Activated gamma-delta T cell treated with Interleukin-2 at 50 U/mL for 16 hours (primary cell): ENCODE measurements around the gene C1orf232.

Source experiments
- DNase-seq: peaks from one replicate; pipeline ENCODE4 v3.0.0-alpha.2; 2020

C1orf232 gene

DNA sequence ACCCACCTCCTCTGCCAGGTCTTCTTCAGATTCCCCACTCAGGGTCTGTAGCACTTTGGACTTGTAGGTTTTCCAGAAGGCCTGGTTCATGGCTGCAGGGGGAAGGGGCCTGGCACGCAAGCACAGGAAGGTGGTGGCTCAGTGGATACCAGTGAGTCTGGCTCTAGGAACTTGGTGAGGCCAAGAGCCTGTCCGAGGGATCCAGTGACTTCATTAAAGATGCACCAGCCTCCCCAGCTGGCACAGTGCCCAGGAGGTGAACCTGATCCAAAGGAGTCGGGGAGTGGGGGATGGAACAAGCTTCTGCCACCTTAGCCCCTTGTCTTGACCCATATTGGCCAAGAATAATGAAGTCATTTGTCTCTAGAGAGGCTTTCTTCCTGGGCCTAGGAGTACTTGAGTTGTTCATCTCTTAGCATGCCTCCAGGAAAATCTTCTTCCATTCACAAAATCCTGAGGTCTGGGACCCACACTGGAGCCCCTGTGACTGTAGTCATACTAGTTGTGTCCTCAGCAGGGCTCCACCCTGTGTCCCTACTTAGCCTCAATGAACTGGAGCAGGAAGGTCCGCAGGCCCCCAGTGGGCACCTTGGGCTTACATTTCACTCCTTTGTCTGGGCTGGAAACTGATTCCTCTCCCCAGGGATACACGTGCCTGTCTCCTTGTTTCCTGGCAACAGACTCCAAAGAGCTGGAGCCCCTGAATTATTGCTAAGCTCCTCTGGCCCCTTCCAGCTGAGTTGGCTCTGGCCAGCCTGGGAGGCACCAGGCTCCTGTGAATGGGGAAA lies at the start of gene C1orf232:
Gene C1orf232, minus strand, starts transcription at position 554 of the 788 bp plus-strand sequence. Its CDS starts 464 bp downstream, at position 90.
- DNase-seq = no peak

DNA sequence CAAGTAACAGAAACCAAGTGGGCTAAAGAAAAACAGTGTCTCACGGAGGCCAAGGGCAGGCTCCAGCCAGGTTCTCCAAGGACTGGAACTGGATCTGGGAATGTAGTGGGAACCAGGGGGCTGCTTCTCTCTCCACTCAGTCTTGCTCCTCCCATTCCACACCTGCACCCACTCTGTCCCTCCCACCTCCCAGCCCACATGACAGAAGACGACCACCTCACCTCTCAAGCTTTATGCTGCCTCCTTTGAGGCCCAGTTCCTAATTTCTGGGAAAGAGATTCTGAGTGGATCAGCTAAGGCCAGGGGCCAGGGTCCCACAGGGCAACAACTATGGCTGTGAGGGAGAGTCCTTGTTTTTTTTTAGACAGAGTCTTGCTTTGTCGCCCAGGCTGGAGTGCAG lies 46.5 kb upstream of the C1orf232 start:
- no peak for DNase-seq

DNA sequence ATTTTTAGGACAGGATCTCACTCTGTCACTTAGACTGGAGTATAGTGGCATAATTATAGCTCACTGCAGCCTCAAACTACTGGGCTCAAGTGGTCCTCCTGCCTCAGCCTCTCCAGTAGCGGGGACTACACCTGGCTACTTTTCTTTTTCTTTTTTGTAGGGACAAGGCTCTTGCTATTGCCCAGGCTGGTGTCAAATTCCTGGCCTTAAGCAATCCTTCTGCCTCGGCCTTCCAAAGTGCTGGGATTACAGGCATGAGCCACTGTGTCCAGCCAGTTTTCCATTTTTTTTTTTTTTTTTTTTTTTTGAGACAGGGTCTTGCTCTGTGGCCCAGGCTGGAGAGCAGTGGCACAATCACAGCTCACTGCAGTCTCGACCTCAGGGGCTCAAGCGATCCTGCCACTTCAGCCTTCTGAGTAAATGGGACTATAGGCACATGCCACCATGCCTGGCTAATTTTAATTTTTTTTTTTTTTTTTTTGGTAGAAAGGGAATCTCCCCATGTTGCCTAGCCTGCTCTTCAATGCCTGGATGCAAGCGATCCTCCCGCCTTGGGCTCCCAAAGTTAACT lies 44.7 kb upstream of the C1orf232 start:
- no peak for DNase-seq

DNA sequence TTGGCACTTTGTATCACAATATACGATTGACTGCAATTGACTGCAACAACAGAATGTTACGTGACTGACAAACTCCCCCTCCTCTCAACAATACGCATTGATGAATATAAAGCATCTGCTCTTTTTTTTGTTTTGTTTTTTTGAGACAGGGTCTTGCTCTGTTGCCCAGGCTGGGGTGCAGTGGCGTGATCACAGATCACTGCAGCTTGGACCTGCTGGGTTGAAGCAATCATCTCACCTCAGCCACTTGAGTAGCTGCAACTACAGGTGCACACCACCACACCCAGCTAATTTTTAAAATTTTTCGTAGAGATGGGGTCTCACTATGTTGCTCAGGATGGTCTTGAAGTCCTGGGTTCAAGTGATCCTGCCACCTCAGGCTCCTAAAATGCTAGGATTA lies 44.0 kb upstream of the C1orf232 start:
- DNase-seq = no peak

DNA sequence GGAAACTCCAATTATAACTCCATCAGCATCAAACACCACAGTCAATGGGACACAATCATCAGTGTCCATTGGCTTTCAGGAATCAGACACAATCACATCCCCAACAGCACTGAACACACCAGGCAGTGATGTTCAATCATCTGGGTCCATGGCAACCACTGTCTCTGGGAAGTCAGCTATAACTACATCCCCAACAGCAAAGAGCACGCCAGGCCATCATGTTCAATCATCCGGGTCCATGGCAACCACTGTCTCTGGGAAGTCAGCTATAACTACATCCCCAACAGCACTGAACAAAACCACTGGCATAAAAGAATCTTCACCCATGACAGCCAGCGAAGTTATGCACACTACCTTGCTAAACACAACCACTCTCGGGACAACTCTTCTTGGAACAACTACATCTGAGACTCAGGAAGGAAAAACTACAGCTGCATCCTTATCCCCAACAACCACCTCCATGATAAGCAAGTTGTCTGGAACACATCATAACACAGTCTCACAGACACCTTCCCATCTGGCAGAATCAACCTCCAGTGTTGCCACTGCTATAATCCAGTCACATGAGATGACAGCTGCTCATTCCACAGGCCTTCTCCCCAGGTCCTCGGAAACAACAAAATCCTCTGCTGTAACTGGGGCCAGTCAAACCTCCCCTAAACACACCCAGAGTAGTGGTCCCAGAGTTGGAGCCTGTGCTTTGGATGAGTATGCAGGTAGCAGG lies 41.5 kb upstream of the C1orf232 start:
- DNase-seq = no peak

DNA sequence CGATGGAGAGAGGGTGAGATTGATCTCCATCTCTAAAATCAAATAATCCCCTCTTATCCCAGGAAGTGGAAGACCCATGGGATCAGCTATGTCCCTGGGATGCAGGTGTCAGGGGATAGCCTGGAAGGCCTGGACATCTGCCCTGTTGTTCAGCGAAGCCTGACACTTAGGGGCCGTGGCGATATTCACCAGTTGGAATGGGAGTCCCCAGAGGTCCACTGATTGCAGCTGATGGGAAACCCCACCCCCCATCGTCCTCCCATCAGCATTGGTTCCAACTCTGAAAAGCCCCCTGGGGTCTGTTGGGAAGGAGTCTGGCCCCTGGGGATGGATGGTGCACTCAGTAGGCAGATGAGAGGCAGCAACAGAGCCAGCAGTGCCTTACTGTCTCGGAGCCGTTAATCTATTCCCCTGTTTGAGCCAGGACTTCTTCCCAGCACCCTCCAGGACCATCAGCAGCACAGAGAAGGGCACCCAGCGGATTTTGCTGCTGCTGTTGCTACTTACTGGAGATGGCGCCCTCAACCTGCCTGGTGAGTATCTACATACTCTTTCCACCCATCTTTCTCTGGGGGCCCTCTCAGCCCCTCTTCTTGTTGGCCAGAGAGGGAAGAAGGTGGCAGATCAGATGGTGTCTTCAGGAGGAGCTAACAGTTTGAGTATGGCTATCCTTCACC lies 35.0 kb upstream of the C1orf232 start:
- no peak for DNase-seq

DNA sequence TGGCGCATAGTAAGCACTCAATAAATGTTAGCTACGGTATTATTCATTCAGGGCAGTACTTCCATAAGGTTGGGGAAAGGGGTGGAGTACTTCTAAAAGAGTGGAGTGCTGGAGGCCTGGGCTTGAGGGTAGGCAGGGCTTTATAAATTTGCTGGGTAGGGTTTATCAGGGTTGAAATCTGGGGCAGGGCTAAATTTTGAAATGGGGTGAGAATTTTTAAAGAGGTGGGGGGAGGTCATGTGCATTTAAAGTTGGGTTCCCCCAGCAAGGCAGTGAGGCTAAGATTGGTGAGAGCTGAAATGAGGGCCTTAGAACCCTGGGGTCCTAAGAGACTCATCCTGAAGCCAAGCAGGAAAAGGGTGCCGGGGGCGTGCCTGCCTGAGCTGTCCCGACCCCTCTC lies 31.6 kb upstream of the C1orf232 start:
- no peak for DNase-seq

DNA sequence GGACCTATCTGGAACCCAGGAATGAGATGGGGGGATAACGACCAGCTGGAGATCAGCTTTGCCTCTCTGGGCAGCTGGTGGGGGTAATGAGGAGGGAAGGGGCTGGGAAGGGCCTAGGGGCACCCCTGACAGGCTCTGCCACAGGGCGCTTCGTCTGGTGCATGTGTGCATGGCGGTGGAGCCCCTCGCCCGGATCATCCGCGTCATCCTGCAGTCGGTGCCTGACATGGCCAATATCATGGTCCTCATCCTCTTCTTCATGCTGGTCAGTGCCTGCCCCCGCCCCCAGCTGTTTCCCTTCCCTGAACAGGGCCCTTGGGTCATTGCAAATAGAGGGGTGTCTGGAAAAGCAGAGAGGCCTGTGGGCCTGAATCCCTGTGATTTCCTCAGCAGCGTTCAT lies 29.1 kb upstream of the C1orf232 start:
- DNase-seq = no peak

DNA sequence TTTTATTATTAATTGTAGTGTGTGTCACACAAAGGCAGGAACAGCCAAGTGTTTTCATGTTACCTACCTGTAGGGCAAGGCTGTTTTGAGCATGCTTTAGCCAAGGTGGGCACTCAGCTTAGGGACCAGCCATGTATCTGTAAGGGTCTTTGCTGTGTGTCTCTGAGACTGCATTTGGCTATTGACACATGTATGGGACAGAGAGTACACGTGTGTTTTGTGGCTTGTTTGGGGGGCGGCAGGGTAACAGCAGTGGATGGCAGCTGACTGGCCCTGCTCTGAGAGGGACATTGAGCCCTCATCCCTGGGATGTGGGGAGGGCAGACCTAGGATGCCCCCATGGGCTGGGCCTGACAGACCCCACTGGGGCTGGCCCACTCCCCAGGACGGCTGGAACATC lies 28.5 kb upstream of the C1orf232 start:
- no peak for DNase-seq

DNA sequence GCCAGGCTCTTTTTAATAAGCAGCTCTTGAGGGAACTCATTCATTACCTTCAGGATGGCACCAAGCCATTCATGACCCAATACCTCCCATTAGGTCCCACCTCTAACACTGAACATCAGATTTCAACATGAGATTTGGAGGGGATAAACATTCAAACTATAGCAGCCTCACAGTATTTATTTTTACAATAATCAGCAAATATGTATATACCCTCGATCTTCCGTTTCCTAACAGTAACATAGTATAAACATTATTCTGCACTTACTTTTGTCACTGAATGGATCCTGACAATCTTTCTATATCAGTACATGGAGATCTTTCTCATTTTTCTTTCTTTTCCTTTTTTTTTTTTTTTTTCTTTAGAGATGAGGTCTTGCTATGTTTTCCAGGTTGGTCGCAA lies 27.0 kb upstream of the C1orf232 start:
- no peak for DNase-seq

DNA sequence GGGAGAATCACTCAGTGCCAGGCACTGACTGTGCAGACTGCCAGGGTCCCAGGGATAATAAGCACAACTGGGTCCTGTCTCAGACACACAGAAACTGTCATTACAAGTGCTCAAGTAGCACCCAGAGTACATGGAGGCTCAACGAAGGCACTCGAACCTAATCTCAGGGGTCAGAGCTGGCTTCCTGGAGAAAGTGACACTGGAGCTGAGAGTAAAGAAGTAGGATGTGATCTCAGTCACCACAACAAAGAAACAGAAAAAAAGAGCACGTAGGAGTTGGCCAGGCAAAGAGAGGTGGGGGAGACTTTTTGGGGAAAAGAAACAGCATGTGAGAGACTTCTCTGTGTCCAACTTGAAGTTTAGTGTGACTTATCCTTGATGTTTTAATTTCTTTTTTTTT lies 23.0 kb upstream of the C1orf232 start:
- no peak for DNase-seq

DNA sequence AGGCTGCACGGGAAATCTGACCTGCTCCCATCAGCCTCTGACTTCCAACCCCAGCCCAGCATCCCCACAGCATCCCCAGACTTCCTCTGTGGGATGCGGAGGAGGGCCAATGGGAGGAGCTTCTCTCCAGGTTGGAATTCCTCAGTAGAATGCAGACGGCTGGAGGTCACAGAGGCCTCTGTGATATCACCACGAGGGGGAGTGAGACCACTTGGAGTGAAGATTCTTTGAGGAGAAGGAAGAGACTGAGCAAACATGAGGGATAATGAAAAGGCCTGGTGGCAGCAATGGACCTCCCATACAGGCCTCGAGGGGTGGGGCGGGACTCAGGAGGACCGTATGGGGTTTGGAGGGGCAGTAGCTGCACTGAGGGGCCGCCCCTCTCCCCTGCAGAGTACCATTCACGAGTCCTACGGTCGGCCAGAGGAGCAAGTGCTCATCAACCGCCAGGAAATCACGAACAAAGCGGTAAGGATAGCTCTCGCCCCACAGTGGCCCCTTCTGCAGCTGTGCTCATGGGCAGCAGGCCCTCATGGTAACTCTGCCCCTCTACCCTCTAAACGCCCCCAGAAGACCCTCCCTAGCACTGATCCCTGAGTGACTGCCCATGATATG lies 21.7 kb upstream of the C1orf232 start, which contains the start of gene CATSPER4:
Gene CATSPER4, plus strand, starts transcription at position 230 of the 615 bp plus-strand sequence. Its CDS starts 26 bp downstream, at position 256.
- no peak for DNase-seq

DNA sequence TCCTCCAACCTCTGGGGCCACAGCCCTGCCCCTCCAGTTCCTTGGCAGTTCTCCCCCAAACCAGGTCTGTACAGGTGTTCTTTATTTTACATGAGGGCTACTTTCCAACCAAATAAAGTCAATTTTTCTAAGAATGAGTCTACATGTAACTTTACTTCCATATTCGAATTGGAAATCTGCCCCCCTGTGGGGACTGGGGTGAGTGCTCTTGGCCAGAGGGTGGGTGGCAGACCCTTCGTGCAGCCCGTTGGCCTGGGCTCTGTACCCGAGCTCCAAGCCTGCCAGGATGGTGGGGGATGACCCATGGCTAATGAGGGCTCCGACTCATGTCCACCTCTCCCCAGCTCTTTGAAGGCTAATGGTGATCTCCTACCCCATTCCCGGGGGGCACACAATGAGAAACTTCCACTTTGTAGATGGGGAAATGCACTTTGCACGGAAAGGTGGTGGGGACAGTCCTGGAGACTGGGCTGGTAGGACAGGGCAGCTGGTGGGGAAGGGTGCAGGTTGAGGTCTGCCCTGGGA lies 21.1 kb upstream of the C1orf232 start:
- no peak for DNase-seq

DNA sequence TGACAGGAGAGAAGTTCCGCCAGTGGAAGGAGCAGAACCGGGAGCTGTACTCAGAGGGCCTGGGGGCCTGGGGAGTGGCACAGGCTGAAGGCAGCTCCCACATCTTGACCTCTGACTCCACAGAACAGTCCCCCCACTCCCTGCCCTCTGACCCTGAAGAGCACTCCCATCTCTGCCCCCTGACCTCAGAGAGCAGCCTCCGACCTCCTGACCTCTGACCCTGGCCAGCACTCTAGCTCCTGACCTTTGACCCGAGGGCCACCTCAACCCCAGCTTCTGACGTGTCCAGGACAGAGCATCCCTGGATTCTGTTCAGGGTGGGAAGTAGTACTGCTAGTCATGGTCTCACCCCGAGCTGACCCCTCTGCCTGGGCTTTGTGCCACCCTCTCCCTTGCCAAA lies 20.6 kb upstream of the C1orf232 start:
- DNase-seq = no peak

DNA sequence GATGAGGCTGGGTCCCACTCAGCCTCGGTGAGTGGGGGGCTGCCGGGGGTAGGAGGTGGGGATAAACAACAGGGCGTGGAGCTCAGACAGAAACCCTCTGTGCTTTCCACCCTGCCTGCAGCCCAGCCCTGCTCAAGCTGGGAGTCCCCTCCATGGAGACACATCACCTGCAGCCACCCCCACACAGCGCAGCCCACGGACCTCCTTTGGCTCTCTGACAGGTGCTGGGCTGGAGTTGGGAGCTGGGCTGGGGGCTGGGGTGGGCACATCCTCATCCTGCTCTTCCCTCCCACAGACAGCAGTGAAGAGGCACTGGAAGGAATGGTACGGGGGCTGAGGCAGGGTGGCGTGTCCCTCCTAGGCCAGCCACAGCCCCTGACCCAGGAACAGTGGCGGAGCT lies 19.7 kb upstream of the C1orf232 start:
- no peak for DNase-seq

DNA sequence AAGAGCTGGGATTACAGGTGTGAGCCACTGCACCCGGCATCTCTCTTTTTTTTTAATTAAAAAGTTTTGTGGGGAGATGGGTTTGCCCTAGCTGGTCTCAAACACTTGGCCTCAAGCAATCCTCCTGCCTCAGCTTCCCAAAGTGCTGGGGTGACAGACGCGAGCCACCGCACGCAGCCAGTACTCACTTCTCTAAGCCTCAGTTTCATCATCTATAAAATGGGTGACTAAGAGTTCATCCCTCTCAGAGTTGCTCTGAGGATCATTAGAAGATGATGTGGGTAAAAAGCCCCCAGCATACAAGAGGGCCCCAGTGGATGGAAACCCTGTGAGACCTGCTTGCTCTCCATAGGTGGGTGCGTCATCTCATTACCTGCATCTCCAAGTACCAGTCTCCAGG lies 19.1 kb upstream of the C1orf232 start:
- DNase-seq = no peak

DNA sequence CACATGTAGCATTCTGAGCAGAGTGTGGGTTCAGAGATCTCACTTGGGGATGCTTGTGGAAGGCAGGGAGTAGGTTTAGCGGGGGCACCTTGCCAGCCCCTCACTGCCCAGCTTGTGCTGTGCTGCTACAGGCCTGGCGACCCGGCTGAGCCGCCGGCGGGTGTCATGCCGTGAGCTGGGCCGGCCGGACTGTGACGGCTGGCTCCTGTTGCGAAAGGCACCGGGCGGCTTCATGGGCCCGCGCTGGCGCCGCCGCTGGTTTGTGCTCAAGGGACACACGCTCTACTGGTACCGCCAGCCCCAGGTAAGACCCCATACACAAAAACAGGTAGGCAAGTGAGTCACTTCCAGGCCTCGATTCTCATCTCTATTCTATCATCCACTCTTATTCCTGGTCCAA lies 16.1 kb upstream of the C1orf232 start:
- DNase-seq = no peak

DNA sequence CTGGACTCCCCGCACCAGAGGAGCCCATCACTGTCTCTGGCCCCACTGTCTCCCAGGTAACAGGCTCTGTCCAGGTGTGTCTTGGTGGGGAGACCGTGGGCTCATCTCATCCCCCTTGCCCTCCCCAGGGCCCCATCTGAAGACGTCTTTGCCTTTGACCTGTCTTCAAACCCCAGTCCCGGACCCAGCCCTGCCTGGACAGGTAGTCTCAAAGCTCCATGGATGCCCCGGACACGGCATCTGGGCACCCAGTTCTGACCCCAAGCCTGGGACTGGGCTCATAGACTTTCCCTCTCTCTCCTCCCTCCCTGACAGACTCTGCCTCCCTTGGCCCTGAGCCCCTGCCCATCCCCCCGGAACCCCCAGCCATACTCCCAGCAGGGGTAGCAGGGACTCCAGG lies 15.3 kb upstream of the C1orf232 start:
- DNase-seq = no peak

DNA sequence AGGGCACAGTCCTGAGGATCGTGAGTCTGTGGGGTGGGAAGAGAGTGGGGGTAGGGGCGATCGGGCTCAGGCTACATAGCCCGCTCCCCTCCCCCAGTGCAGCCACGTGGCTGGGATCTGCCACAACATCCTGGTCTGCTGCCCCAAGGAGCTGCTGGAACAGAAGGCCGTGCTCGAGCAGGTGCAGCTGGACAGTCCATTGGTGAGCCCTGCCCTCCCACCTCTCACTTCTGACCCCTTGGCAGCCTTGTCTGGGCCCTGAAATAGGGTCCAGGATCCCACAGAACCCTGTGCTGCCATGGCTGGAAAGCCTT lies 13.6 kb upstream of the C1orf232 start:
- no peak for DNase-seq

DNA sequence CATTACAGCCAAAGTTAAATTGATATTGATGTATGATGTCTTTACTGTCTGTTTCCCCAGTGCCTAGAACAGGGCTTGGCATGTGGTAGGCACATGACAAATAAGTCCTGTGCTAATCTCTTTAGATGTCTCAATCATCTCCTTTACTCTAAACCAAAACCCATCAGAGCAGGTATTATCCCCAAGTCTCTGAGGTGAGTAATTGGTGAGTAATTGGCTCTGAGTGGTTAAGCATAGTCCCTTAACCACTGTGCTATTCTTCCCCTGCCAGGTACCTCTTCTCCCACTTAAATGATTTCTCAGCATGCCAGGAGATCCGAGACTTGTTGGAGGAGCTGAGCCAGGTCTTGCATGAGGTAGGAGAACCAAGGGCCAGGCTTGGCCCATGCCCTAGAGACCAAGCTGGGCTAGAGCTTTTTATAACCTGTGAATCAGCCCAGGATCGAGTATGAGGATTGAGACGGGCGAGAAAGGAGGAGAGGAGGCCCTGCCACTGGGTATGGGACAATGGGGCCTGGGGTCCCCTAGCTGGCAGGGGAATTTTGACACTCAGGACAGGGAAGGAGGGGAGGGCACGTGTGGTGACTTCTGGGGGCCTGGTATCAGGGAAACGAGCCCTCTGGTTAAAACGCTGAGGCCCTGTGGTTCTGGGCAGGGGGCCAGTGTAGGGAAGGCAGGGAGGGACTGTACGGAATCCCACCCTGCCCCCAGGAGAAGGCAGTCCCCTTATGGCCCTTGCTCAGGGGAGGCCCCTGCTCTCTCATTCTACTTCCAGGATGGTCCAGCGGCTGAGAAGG lies 13.0 kb upstream of the C1orf232 start:
- DNase-seq = no peak

DNA sequence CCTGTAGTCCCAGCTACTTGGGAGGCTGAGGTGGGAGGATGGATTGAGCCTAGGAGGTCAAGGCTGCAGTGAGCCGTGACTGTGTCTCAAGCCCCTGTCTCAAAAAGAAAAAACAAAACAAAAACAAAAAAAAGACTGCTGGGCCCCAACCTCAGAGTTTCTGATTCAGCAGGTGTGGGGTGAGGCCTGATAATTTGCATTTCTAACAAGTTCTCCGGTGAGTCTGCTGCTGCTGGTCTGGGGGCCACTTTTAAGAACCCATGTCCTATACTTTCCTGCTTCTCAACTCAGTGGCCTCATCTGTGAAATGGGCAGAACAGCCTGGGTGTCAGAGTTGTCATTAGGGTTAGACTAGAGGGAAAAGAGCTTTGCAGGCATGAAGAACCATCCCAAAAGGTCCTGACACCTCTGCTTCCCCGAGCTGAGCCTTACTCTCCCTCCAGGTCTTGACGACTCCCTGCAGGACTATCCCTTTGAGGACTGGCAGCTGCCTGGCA lies 11.3 kb upstream of the C1orf232 start:
- no peak for DNase-seq

DNA sequence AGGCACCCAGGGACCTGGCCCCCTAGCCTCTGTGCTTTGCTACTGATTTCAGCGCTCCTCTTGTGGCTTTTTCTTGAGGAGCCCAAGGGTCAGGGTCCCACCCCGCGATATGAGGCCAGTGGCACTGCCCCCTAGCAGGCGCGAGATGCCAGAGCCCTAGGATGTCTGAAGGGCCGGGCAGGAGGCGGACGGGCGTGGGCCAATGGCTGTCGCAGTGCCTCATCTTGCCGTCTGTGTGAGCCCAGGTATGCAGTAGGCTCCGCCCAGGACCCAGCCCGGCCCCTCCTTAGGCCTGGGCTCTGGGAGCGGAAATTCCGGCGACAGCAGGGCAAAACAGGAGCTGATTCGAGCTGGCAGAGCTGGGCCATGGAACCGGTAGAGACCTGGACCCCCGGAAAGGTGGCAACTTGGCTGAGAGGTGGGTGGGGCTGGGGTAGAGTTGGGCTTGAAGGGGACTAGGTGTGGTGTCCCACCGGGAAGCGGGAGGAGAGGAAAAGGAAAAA lies 8.5 kb upstream of the C1orf232 start, which contains the start of gene CNKSR1:
Gene CNKSR1, plus strand, starts transcription at position 310 of the 503 bp plus-strand sequence. Its CDS starts 57 bp downstream, at position 367.
- no peak for DNase-seq
